ENCODE data around the gene WFDC6.
"Not testable (repeated sequence)": the region's sequence is repeated elsewhere in the genome, so short reads cannot be mapped to it uniquely, and the experiment has no call there.

Gene WFDC6

GRCh38 chr20:45539382-45539781, at the start of gene WFDC6:
WFDC6 (minus strand) TSS chr20:45539482; CDS start chr20:45539407, 75 bp downstream.
- no peak for DNase-seq

- no peak for DNase-seq
Observed at GRCh38 chr20:45588800-45589199, 49.5 kb upstream of the WFDC6 start.

GRCh38 chr20:45585986-45586385, 46.7 kb upstream of the WFDC6 start:
- not testable (repeated sequence) for DNase-seq

GRCh38 chr20:45584294-45584693, 45.0 kb upstream of the WFDC6 start:
- DNase-seq: not testable (repeated sequence)

- DNase-seq: no peak
Observed at GRCh38 chr20:45583502-45583901, 44.2 kb upstream of the WFDC6 start.

- no peak for DNase-seq
Observed at GRCh38 chr20:45581702-45582101, 42.4 kb upstream of the WFDC6 start.

GRCh38 chr20:45579184-45579583, 39.9 kb upstream of the WFDC6 start, which contains the start of gene WFDC8:
WFDC8 (minus strand) TSS chr20:45579284; CDS start chr20:45579247, 37 bp downstream.
- no peak for DNase-seq

GRCh38 chr20:45578231-45578630, 38.9 kb upstream of the WFDC6 start:
- DNase-seq: no peak

GRCh38 chr20:45576995-45577394, 37.7 kb upstream of the WFDC6 start:
- DNase-seq: no peak

GRCh38 chr20:45575931-45576330, 36.6 kb upstream of the WFDC6 start:
- DNase-seq: no peak

- not testable (repeated sequence) for DNase-seq
Observed at GRCh38 chr20:45569650-45570049, 30.4 kb upstream of the WFDC6 start.

GRCh38 chr20:45564760-45565276, 25.5 kb upstream of the WFDC6 start:
- DNase-seq: no peak

GRCh38 chr20:45555198-45555597, 15.9 kb upstream of the WFDC6 start:
- DNase-seq: no peak

GRCh38 chr20:45552456-45552855, 13.2 kb upstream of the WFDC6 start:
- DNase-seq: no peak

GRCh38 chr20:45550765-45551164, 11.5 kb upstream of the WFDC6 start:
- DNase-seq: no peak

- DNase-seq: no peak
Observed at GRCh38 chr20:45548410-45548809, 9.1 kb upstream of the WFDC6 start.

GRCh38 chr20:45547206-45547770, 8.0 kb upstream of the WFDC6 start, which contains the start of gene EPPIN:
EPPIN (minus strand) TSS chr20:45547401; CDS start chr20:45547357, 44 bp downstream.
- DNase-seq: no peak

GRCh38 chr20:45545754-45546453, 6.6 kb upstream of the WFDC6 start:
- no peak for DNase-seq

GRCh38 chr20:45545351-45545750, 6.1 kb upstream of the WFDC6 start:
- DNase-seq: no peak

GRCh38 chr20:45538209-45538799, 978 bp downstream of the WFDC6 start:
- DNase-seq: no peak

- no peak for DNase-seq
Observed at GRCh38 chr20:45527294-45527693, 12.0 kb downstream of the WFDC6 start.

GRCh38 chr20:45523821-45524220, 15.5 kb downstream of the WFDC6 start:
- DNase-seq: no peak

- DNase-seq: no peak
Observed at GRCh38 chr20:45518282-45518681, 21.0 kb downstream of the WFDC6 start.

Measured in activated T-cell treated with anti-CD3 and anti-CD28 coated beads for 4 hours (primary cell).